OCI-LY1 (cell line): ENCODE data around the gene FZR1.

Experiments used
- EZH2 ChIP-seq: fragments of 200-600 bp; sonication (generic), shearing (Covaris generic); IDR thresholded peaks from 2 replicates; pipeline ENCODE4 v1.8.0; 2017; ENCODE audit warnings: borderline replicate concordance, mixed run types, mild to moderate bottlenecking, antibody characterized with exemption, low read length, moderate library complexity, mixed read lengths
- TF ChIP-seq, protein P1 (sequence below): fragments of 200-600 bp; sonication (generic), shearing (Covaris generic); IDR thresholded peaks from 2 replicates; pipeline ENCODE4 v1.5.1; 2017; ENCODE audit warnings: mild to moderate bottlenecking, antibody characterized with exemption, low read length, moderate library complexity, mixed read lengths

DNA sequence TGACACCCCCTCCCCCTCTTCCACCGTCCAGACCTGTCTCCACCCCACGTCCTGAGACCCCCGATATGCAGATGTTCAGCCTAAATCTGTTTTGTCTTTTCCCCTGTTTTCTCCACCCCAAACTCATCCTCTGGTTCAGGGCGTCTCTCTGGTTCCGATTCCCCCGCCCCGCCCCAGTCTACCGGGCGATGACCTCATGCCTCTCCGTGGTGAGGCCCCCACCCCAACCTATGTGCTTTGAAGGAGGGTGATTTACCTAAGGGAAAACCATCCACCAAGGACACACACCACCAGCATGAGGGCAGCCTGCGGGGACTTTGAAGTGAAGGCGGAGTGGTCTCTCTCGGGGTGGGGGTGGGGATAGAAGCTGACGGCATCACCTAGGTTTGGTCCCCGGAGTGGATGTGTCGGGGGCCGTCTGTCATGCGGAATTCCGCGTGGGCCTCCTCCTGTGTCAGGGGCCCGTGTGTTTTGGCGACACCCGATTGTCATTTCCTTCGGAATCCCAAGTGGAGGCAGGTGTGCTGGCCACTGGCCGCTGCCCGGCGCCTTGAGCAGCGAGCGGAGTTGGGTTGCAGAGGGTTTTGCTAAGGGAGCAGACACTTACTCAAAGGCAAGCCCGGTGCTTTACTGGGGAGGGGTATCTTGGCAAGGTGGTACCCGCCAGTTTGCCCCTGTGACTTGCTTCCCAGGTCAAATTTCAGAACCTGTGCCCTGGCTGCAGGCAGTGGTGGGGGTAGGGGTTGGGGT, 1.4 kb downstream of the FZR1 start:
- TF ChIP-seq EZH2, result no peak
- TF ChIP-seq, protein P1, sequence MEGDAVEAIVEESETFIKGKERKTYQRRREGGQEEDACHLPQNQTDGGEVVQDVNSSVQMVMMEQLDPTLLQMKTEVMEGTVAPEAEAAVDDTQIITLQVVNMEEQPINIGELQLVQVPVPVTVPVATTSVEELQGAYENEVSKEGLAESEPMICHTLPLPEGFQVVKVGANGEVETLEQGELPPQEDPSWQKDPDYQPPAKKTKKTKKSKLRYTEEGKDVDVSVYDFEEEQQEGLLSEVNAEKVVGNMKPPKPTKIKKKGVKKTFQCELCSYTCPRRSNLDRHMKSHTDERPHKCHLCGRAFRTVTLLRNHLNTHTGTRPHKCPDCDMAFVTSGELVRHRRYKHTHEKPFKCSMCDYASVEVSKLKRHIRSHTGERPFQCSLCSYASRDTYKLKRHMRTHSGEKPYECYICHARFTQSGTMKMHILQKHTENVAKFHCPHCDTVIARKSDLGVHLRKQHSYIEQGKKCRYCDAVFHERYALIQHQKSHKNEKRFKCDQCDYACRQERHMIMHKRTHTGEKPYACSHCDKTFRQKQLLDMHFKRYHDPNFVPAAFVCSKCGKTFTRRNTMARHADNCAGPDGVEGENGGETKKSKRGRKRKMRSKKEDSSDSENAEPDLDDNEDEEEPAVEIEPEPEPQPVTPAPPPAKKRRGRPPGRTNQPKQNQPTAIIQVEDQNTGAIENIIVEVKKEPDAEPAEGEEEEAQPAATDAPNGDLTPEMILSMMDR, result no peak
